Neural cell (in vitro differentiated cells): ENCODE measurements around the gene ARGLU1.

Experiments
- CTCF ChIP-seq: fragments of 450-650 bp; IDR thresholded peaks from 2 replicates; pipeline ENCODE4 v1.5.1; 2014; ENCODE audit warnings: antibody characterized with exemption, mild to moderate bottlenecking, moderate library complexity; ENCODE audit not compliant: poor library complexity, severe bottlenecking
- EP300 ChIP-seq: fragments of 450-650 bp; conservative IDR thresholded peaks from 2 replicates; pipeline ENCODE4 v1.6.1; 2014; ENCODE audit warnings: antibody characterized with exemption, mild to moderate bottlenecking, moderate library complexity; ENCODE audit not compliant: poor library complexity, severe bottlenecking
- EZH2 ChIP-seq: fragments of 200-600, 300-800 bp; shearing (Covaris generic), sonication (generic); IDR thresholded peaks from 2 replicates; pipeline ENCODE4 v1.6.1; 2014; ENCODE audit warnings: antibody characterized with exemption, low read length, borderline replicate concordance, mild to moderate bottlenecking; ENCODE audit not compliant: insufficient read depth, poor library complexity, severe bottlenecking
- MXI1 ChIP-seq: fragments of 450-650 bp; conservative IDR thresholded peaks from 2 replicates; pipeline ENCODE4 v1.6.1; 2014; ENCODE audit warnings: antibody characterized with exemption, mild to moderate bottlenecking; ENCODE audit not compliant: poor library complexity, severe bottlenecking
- POLR2AphosphoS5 ChIP-seq: IDR thresholded peaks from 2 replicates; pipeline ENCODE4 v1.6.1; 2012
- RAD21 ChIP-seq: fragments of 450-650 bp; conservative IDR thresholded peaks from 2 replicates; pipeline ENCODE4 v1.6.1; 2014; ENCODE audit warnings: antibody characterized with exemption, mild to moderate bottlenecking, moderate library complexity
- SMC3 ChIP-seq: fragments of 450-650 bp; conservative IDR thresholded peaks from 2 replicates; pipeline ENCODE4 v1.6.1; 2014; ENCODE audit warnings: antibody characterized with exemption, mild to moderate bottlenecking, moderate library complexity; ENCODE audit not compliant: poor library complexity
- TAF1 ChIP-seq: IDR thresholded peaks from 2 replicates; pipeline ENCODE4 v1.6.1; 2012; ENCODE audit warnings: low read depth

GRCh38 chr13:106570299-106570852, 2.4 kb upstream of the ARGLU1 start:
- TF ChIP-seq CTCF, result no peak
- no peak for TF ChIP-seq EZH2
- TF ChIP-seq TAF1, result no peak
- TF ChIP-seq POLR2AphosphoS5, result no peak
- no peak for TF ChIP-seq MXI1
- TF ChIP-seq RAD21, result no peak
- TF ChIP-seq EP300, result no peak
- no peak for TF ChIP-seq SMC3
